Chondrocyte (in vitro differentiated cells): Measurements from ENCODE around the gene IZUMO4. TPM values are rescaled to one million over a fixed set of nuclear protein-coding genes. Genes with fewer than 3 reads are reported as not detected.

Experiments
- DNase-seq: peaks from one replicate; pipeline ENCODE4 v3.0.0; 2021; ENCODE audit warnings: mixed read lengths, low spot score
- H3K27ac Mint-ChIP-seq: one replicate; pipeline ENCODE4 v1.8.0; 2021; ENCODE audit warnings: mild to moderate bottlenecking, moderate library complexity, mixed read lengths; ENCODE audit not compliant: unreplicated experiment
- H3K27me3 Mint-ChIP-seq: 2 replicates; pipeline ENCODE4 v1.8.0; 2021; ENCODE audit warnings: low read depth, mixed read lengths
- H3K36me3 Mint-ChIP-seq: 2 replicates; pipeline ENCODE4 v1.8.0; 2021; ENCODE audit warnings: low read depth, mixed read lengths
- H3K4me1 Mint-ChIP-seq: 2 replicates; pipeline ENCODE4 v1.8.0; 2021; ENCODE audit warnings: low read depth, mild to moderate bottlenecking, mixed read lengths
- H3K4me3 Mint-ChIP-seq: one replicate; pipeline ENCODE4 v1.8.0; 2021; ENCODE audit warnings: mild to moderate bottlenecking, moderate library complexity, mixed read lengths; ENCODE audit not compliant: unreplicated experiment
- H3K9me3 Mint-ChIP-seq: 2 replicates; pipeline ENCODE4 v1.8.0; 2021; ENCODE audit warnings: low read depth, mixed read lengths
- total RNA-seq: library from RNA; stranded (reverse); gene quantifications from 3 replicates; pipeline ENCODE4 v1.2.1, GENCODE V29; 2021
- TF ChIP-seq, protein P1 (sequence below): fragments of 200-600 bp; sonication (generic); IDR thresholded peaks from 2 replicates; pipeline ENCODE4 v1.5.0; 2021; ENCODE audit warnings: antibody characterized with exemption, mild to moderate bottlenecking, moderate library complexity

IZUMO4 gene
- total RNA-seq, 1 donor from 2014 or later, result 3.2 TPM

DNA sequence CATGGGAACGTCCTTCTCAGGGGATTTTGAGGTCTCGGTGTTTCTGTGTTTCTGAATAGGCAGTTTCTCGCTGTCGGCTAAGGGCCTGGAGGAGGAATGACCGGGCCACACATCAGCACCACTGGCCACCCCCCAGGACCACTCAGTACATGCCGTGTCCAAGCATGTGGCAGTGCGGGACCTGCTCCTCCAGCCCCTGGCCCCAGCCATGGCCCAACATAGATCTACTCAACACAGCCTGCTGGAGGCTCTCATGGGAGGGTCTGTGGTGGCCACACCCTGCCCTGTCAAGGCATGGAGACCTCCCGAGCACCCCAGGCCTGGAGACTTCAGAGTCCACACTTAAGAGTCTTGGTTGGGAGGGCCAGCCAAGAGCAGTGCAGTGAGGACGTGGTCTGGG, 17.5 kb downstream of the IZUMO4 start:
- DNase-seq, result peak; percentile 61
- peak overlapping the region; percentile 87 for H3K27ac Mint-ChIP-seq
- TF ChIP-seq, protein P1, sequence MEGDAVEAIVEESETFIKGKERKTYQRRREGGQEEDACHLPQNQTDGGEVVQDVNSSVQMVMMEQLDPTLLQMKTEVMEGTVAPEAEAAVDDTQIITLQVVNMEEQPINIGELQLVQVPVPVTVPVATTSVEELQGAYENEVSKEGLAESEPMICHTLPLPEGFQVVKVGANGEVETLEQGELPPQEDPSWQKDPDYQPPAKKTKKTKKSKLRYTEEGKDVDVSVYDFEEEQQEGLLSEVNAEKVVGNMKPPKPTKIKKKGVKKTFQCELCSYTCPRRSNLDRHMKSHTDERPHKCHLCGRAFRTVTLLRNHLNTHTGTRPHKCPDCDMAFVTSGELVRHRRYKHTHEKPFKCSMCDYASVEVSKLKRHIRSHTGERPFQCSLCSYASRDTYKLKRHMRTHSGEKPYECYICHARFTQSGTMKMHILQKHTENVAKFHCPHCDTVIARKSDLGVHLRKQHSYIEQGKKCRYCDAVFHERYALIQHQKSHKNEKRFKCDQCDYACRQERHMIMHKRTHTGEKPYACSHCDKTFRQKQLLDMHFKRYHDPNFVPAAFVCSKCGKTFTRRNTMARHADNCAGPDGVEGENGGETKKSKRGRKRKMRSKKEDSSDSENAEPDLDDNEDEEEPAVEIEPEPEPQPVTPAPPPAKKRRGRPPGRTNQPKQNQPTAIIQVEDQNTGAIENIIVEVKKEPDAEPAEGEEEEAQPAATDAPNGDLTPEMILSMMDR, result no peak
- H3K36me3 Mint-ChIP-seq, result peaks cover 35% of the 10 kb centered on the region
- H3K27me3 Mint-ChIP-seq, result no peaks in the 10 kb centered on the region
- no peak overlapping the region for H3K4me3 Mint-ChIP-seq
- H3K4me1 Mint-ChIP-seq, result peaks cover 16% of the 10 kb centered on the region
- no peaks in the 10 kb centered on the region for H3K9me3 Mint-ChIP-seq

DNA sequence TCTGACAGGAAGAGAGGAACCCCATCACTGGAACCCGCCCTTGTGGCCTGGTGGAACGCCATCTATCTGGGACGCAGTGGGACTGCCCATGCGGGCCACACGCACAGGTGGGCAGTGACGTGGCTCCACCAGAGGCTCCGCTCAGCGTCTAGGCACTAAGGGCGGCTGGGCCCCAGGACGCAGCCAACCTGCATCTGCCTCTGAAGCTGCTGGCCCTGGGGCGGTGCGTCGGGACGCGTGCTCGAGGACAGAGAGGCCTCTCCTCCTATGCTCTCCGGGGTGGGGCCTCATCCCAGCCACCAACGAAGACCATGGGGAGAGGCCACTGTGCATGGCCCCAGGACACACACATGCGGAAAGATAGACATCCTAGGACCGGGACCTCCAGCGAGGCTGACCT, 18.1 kb downstream of the IZUMO4 start:
- Mint-ChIP-seq H3K4me1 (peaks cover 16% of the 10 kb centered on the region), H3K27ac (no peak overlapping the region), H3K36me3 (peaks cover 36% of the 10 kb centered on the region), H3K9me3 (no peaks in the 10 kb centered on the region), H3K4me3 (no peak overlapping the region), H3K27me3 (no peaks in the 10 kb centered on the region)
- no peak for DNase-seq
- TF ChIP-seq, protein P1, result no peak

DNA sequence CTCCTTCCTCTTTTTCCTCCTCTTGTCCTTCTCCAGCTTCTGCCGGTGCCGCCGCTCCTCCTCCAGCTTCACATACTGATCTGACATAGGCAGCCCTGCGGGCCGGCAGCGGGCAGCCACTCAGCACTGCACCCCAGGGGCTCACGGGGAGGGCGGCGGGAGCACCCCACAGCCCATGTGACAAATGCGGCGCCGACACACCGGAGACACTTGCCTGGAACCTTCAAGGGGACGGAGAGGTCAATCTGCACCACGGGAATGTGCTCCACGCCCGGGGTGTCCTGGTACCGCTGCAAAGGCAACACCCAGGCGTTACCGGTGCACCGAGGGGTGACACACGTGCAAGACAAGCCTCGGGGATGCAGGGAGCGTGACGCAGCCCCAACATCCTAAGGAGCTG, 18.6 kb downstream of the IZUMO4 start:
- no peak overlapping the region for H3K27ac Mint-ChIP-seq
- TF ChIP-seq, protein P1, result no peak
- H3K27me3 Mint-ChIP-seq, result no peaks in the 10 kb centered on the region
- peaks cover 36% of the 10 kb centered on the region for H3K36me3 Mint-ChIP-seq
- H3K9me3 Mint-ChIP-seq, result no peaks in the 10 kb centered on the region
- peaks cover 16% of the 10 kb centered on the region for H3K4me1 Mint-ChIP-seq
- H3K4me3 Mint-ChIP-seq, result no peak overlapping the region
- peak; percentile 82 for DNase-seq

DNA sequence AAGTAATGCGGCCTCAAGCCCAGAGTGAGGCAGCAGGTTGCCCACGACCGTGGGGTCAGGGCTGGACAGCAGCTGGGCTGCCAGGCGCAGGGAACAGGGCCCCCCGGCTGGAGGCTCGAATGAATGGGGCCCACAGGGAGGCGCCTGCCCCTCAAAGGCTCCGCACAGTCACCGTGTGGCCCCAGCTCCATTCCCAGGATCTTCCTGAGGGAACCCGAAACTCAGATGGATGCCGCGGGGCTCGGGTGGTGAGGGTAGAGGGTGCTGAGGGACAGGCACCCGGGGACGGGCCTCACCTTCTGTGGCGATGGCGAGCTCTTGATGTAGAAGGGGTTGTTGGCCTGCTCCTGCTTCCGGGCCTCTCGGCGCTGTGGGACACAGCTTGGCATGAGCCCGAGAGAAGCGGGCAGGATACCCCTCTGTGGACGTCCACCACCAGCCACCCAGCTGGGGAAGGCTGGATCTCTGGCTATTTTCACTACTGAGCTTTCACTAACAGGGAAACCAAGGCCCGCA, 19.3 kb downstream of the IZUMO4 start:
- Mint-ChIP-seq H3K36me3 (peaks cover 36% of the 10 kb centered on the region), H3K27ac (no peak overlapping the region), H3K4me1 (peaks cover 16% of the 10 kb centered on the region), H3K4me3 (no peak overlapping the region), H3K27me3 (no peaks in the 10 kb centered on the region), H3K9me3 (no peaks in the 10 kb centered on the region)
- TF ChIP-seq, protein P1, result no peak
- DNase-seq, result peak; percentile 89

DNA sequence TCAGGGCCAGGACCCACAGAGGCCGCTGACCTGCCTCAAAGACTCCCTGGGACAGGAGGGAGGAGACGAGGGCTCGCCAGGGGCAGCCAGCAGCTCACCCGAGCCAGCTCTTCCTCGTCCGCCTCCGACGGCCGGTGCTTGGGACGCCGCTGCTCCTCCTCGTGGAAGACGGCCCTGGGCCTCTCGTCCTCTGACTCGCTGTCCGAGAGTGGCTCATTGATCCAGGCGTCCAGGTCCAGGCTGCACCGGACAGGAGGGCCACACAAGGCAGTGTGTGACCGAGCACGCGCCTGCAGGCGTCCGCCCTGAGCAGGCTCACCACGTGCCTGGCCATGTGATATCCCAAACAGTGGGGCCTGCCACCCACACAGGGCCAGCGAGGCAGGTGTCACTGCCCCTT, 19.8 kb downstream of the IZUMO4 start:
- DNase-seq, result peak; percentile 85
- H3K9me3 Mint-ChIP-seq, result no peaks in the 10 kb centered on the region
- no peaks in the 10 kb centered on the region for H3K27me3 Mint-ChIP-seq
- H3K4me1 Mint-ChIP-seq, result peaks cover 16% of the 10 kb centered on the region
- no peak overlapping the region for H3K27ac Mint-ChIP-seq
- TF ChIP-seq, protein P1, result no peak
- no peak overlapping the region for H3K4me3 Mint-ChIP-seq
- peaks cover 39% of the 10 kb centered on the region for H3K36me3 Mint-ChIP-seq
